HEK293 (cell line): ENCODE data around the gene DNAJA1.

Source experiments
- CTCF ChIA-PET: fragments of 350-600 bp; formaldehyde crosslinking; extraction: SDS; loops from one replicate; lab custom pipeline; 2021; ENCODE audit warnings: antibody characterized with exemption; lab: Yijun Ruan, JAX
- POLR2A ChIA-PET: fragments of 300-600 bp; formaldehyde crosslinking; extraction: SDS; loops from one replicate; lab custom pipeline; 2020; ENCODE audit warnings: antibody characterized with exemption, inconsistent platforms; lab: Yijun Ruan, JAX
- H3K27ac ChIP-seq: fragments of 200-500 bp; sonication (Bioruptor generic); 2 replicates; pipeline ENCODE4 v1.5.1; 2014; ENCODE audit warnings: low read depth, low read length, control low read depth, inconsistent platforms; ENCODE audit errors: extremely low read depth
- H3K36me3 ChIP-seq, 2 experiments: fragments of 200-500 bp in 1 of 2; sonication (Bioruptor generic) in 1 of 2; 1 replicate in 1 of 2; 2 replicates in 1 of 2; pipeline ENCODE4 v1.5.1; 2014 to 2017; ENCODE audit warnings: inconsistent platforms in 2 of 2, low read length in 2 of 2; ENCODE audit not compliant: control insufficient read depth in 2 of 2, insufficient read depth in 1 of 2
- H3K4me1 ChIP-seq: fragments of 200-500 bp; sonication (Bioruptor generic); 2 replicates; pipeline ENCODE4 v1.5.1; 2014; ENCODE audit warnings: mild to moderate bottlenecking, low read length, inconsistent platforms; ENCODE audit not compliant: control insufficient read depth, insufficient read depth
- H3K4me3 ChIP-seq: 2 replicates; pipeline ENCODE4 v1.5.1; 2011; ENCODE audit warnings: low read depth, mild to moderate bottlenecking, control low read depth, low read length, moderate library complexity
- H3K9me3 ChIP-seq: fragments of 200-500 bp; sonication (Bioruptor generic); 2 replicates; pipeline ENCODE4 v1.5.1; 2014; ENCODE audit warnings: low read depth, low read length, inconsistent platforms; ENCODE audit not compliant: control insufficient read depth, insufficient read depth
- BCL11A ChIP-seq: fragments of 450-650 bp; formaldehyde crosslinking; IDR thresholded peaks from 2 replicates; pipeline ENCODE4 v1.5.1; 2016; ENCODE audit warnings: low read depth, missing biosample characterization, missing genetic modification characterization
- HOXD13 ChIP-seq: sonication (generic); formaldehyde crosslinking; IDR thresholded peaks from 2 replicates; pipeline ENCODE4 v1.8.0; 2022; ENCODE audit warnings: missing genetic modification reagents, borderline replicate concordance
- SCRT2 ChIP-seq: fragments of 450-650 bp; formaldehyde crosslinking; IDR thresholded peaks from 2 replicates; pipeline ENCODE4 v1.5.1; 2016; ENCODE audit warnings: missing biosample characterization, missing genetic modification characterization
- TRIM28 ChIP-seq: IDR thresholded peaks from 2 replicates; pipeline ENCODE4 v1.6.1; 2011; ENCODE audit warnings: low read length, control low read depth, borderline replicate concordance
- WT1 ChIP-seq: fragments of 450-650 bp; formaldehyde crosslinking; IDR thresholded peaks from 2 replicates; pipeline ENCODE4 v1.5.1; 2016; ENCODE audit warnings: missing biosample characterization, missing genetic modification characterization
- ZBTB17 ChIP-seq: fragments of 450-650 bp; formaldehyde crosslinking; IDR thresholded peaks from 2 replicates; pipeline ENCODE4 v1.5.1; 2016; ENCODE audit warnings: missing biosample characterization, missing genetic modification characterization
- ZBTB20 ChIP-seq: fragments of 450-650 bp; formaldehyde crosslinking; IDR thresholded peaks from 2 replicates; pipeline ENCODE4 v1.5.1; 2016; ENCODE audit warnings: missing biosample characterization, missing genetic modification characterization
- ZBTB48 ChIP-seq: fragments of 450-650 bp; formaldehyde crosslinking; IDR thresholded peaks from 2 replicates; pipeline ENCODE4 v1.5.1; 2016; ENCODE audit warnings: missing biosample characterization, missing genetic modification characterization
- ZBTB8A ChIP-seq: fragments of 450-650 bp; formaldehyde crosslinking; IDR thresholded peaks from 2 replicates; pipeline ENCODE4 v1.5.1; 2016; ENCODE audit warnings: missing biosample characterization, missing genetic modification characterization
- ZNF138 ChIP-seq: fragments of 450-650 bp; formaldehyde crosslinking; IDR thresholded peaks from 2 replicates; pipeline ENCODE4 v1.5.1; 2016; ENCODE audit warnings: missing biosample characterization, missing genetic modification characterization, borderline replicate concordance
- ZNF169 ChIP-seq: fragments of 450-650 bp; formaldehyde crosslinking; IDR thresholded peaks from 2 replicates; pipeline ENCODE4 v1.5.1; 2016; ENCODE audit warnings: missing biosample characterization, missing genetic modification characterization
- ZNF223 ChIP-seq: fragments of 450-650 bp; formaldehyde crosslinking; IDR thresholded peaks from 2 replicates; pipeline ENCODE4 v1.5.1; 2016; ENCODE audit warnings: missing biosample characterization, missing genetic modification characterization
- ZNF23 ChIP-seq: fragments of 450-650 bp; formaldehyde crosslinking; IDR thresholded peaks from 2 replicates; pipeline ENCODE4 v1.5.1; 2016; ENCODE audit warnings: missing biosample characterization, missing genetic modification characterization, borderline replicate concordance
- ZNF292 ChIP-seq: fragments of 450-650 bp; formaldehyde crosslinking; IDR thresholded peaks from 2 replicates; pipeline ENCODE4 v1.5.1; 2016; ENCODE audit warnings: low read depth, missing biosample characterization, missing genetic modification characterization, borderline replicate concordance
- ZNF366 ChIP-seq: fragments of 450-650 bp; formaldehyde crosslinking; conservative IDR thresholded peaks from 2 replicates; pipeline ENCODE4 v1.5.1; 2016; ENCODE audit warnings: missing biosample characterization, missing genetic modification characterization
- ZNF404 ChIP-seq: fragments of 450-650 bp; formaldehyde crosslinking; IDR thresholded peaks from 2 replicates; pipeline ENCODE4 v1.5.1; 2017; ENCODE audit warnings: missing biosample characterization, missing genetic modification characterization
- ZNF48 ChIP-seq: fragments of 450-650 bp; formaldehyde crosslinking; IDR thresholded peaks from 2 replicates; pipeline ENCODE4 v1.5.1; 2016; ENCODE audit warnings: missing biosample characterization, missing genetic modification characterization
- ZNF623 ChIP-seq: fragments of 450-650 bp; formaldehyde crosslinking; IDR thresholded peaks from 2 replicates; pipeline ENCODE4 v1.5.1; 2016; ENCODE audit warnings: missing biosample characterization, missing genetic modification characterization
- ZNF677 ChIP-seq: fragments of 450-650 bp; IDR thresholded peaks from 2 replicates; pipeline ENCODE4 v1.5.0; 2018; ENCODE audit warnings: missing biosample characterization, mild to moderate bottlenecking, missing genetic modification characterization, moderate library complexity
- ZNF76 ChIP-seq: fragments of 450-650 bp; formaldehyde crosslinking; IDR thresholded peaks from 2 replicates; pipeline ENCODE4; 2016; ENCODE audit warnings: low read depth, missing biosample characterization, missing genetic modification characterization, borderline replicate concordance
- ZNF785 ChIP-seq: fragments of 450-650 bp; formaldehyde crosslinking; IDR thresholded peaks from 2 replicates; pipeline ENCODE4 v1.5.1; 2016; ENCODE audit warnings: missing biosample characterization, missing genetic modification characterization
- TF ChIP-seq, protein P1 (sequence below): fragments of 450-650 bp; formaldehyde crosslinking; IDR thresholded peaks from 2 replicates; pipeline ENCODE4 v1.5.0; 2017; ENCODE audit warnings: missing biosample characterization, missing genetic modification characterization, borderline replicate concordance
- TF ChIP-seq, protein P2 (sequence below): fragments of 450-650 bp; formaldehyde crosslinking; IDR thresholded peaks from 2 replicates; pipeline ENCODE4 v1.5.1; 2017; ENCODE audit warnings: missing biosample characterization, mild to moderate bottlenecking, missing genetic modification characterization, moderate library complexity
- TF ChIP-seq, protein P3 (sequence below): fragments of 450-650 bp; formaldehyde crosslinking; IDR thresholded peaks from 2 replicates; pipeline ENCODE4 v1.5.1; 2016; ENCODE audit warnings: missing biosample characterization, missing genetic modification characterization

DNAJA1 gene

DNA sequence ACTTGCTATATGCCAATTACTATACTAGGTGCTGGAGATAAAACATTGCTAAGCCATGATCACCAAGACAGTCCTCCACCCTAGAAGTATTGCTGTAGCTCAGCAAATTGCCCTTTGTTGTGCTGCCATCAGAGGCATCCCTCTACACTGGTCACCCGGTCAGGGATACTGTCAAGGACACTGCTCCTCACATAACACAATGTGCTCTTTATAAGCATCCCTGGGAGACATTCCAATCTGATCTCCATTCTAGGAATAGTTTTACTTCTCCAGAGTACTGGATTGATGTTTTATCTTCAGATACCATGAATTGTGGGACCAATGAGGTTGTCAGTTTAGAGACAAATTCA, 10.4 kb upstream of the DNAJA1 start:
- no peak overlapping the region for H3K27ac ChIP-seq
- TF ChIP-seq ZNF48 (tag by site-specific recombination) (no peak), ZNF223 (no peak)
- H3K4me1 ChIP-seq, result no peaks in the 10 kb centered on the region
- H3K36me3 ChIP-seq, result peaks cover 0 to 8% of the 10 kb centered on the region in 2 experiments; a peak in 2 of 3 replicates
- ChIA-PET CTCF (no interaction called here), POLR2A (interaction anchor here (1.8 to 6.2 kb wide), 2 partner anchors 8 to 10 kb away, joined by 6 to 46 read pairs; partner anchors contain the start of gene DNAJA1)
- H3K9me3 ChIP-seq, result no peaks in the 10 kb centered on the region
- H3K4me3 ChIP-seq, result no peak overlapping the region

DNA sequence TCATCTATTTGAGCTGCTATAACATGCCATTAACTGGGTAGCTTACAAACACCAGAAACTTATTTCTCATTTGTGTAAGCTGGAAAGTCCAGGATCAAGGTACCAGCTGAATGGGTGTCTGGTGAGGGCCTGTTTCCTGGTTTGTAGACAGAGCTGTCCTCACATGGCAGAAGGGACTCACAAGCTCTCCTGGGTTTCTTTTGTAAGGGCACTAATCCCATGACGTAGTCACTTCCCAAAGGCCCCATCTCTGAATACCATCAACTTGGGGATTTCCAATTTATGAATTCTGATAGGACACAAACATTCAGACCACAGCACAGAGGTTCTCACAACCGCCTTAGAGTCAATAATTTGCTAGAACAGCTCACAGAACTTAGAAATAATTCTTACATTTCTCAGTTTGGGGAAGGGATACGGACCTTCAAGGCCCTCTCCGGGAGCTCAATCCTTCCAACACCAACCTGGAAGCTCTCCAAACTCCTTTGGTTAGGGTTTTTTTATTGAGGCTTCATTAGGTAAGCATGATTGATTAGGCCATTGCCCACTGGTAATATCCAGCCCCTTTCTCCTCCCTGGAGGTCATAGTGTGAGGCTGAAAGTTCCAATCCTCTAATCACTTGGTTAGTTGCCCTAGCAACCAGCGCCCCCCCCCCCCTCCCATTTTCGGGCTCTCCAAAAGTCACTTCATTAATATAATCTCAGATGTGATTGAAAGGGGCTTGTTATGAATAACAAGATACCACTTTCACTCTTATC, 7.6 kb upstream of the DNAJA1 start:
- ChIA-PET POLR2A (interaction anchor here (0.6 to 6.2 kb wide), 3 partner anchors 8 to 273 kb away, joined by 3 to 46 read pairs (median 4); partner anchors contain the start of genes DNAJA1 and NFX1), CTCF (no interaction called here)
- H3K9me3 ChIP-seq, result no peaks in the 10 kb centered on the region
- peaks cover 0 to 23% of the 10 kb centered on the region in 2 experiments; a peak in 2 of 3 replicates for H3K36me3 ChIP-seq
- H3K27ac ChIP-seq, result no peak overlapping the region
- H3K4me1 ChIP-seq, result no peaks in the 10 kb centered on the region
- TF ChIP-seq SCRT2 (no peak), ZNF48 (tag by site-specific recombination) (no peak), ZBTB20 (tag by site-specific recombination) (no peak), ZNF292 (tag by site-specific recombination) (no peak), ZNF785 (no peak), ZBTB48 (tag by site-specific recombination) (no peak), HOXD13 (CRISPR knock-in tag) (no peak), ZBTB8A (tag by site-specific recombination) (no peak), ZNF169 (no peak), ZBTB17 (tag by site-specific recombination) (no peak), ZNF677 (tag by site-specific recombination) (no peak), WT1 (tag by site-specific recombination) (no peak), ZNF23 (tag by site-specific recombination) (no peak), ZNF404 (tag by site-specific recombination) (no peak), ZNF366 (no peak), ZNF623 (tag by site-specific recombination) (no peak)
- TF ChIP-seq, protein P1, sequence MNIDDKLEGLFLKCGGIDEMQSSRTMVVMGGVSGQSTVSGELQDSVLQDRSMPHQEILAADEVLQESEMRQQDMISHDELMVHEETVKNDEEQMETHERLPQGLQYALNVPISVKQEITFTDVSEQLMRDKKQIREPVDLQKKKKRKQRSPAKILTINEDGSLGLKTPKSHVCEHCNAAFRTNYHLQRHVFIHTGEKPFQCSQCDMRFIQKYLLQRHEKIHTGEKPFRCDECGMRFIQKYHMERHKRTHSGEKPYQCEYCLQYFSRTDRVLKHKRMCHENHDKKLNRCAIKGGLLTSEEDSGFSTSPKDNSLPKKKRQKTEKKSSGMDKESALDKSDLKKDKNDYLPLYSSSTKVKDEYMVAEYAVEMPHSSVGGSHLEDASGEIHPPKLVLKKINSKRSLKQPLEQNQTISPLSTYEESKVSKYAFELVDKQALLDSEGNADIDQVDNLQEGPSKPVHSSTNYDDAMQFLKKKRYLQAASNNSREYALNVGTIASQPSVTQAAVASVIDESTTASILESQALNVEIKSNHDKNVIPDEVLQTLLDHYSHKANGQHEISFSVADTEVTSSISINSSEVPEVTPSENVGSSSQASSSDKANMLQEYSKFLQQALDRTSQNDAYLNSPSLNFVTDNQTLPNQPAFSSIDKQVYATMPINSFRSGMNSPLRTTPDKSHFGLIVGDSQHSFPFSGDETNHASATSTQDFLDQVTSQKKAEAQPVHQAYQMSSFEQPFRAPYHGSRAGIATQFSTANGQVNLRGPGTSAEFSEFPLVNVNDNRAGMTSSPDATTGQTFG (tag by site-specific recombination), result no peak
- H3K4me3 ChIP-seq, result no peak overlapping the region

DNA sequence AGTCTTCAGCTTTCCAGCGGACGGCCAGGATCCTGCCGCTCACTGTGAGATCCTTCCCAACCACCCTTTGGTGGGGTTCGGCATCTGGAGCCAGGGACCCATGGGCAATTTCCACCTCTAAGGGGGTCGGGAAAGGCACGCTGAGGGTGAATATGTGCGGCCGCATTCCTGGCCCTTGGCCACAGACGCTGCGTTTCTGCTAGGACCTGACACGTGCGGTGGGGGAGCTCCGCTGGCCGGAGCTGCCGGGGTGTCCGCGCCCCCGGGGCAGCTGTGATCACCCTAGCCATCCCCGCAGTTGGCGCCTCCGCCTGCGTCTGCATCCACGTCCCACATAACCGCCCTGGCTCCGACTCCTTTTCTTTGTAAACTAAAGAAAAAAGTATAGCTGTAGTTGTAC, 5.3 kb upstream of the DNAJA1 start:
- Histone ChIP-seq H3K9me3 (no peaks in the 10 kb centered on the region), H3K4me3 (no peak overlapping the region), H3K27ac (no peak overlapping the region), H3K4me1 (no peaks in the 10 kb centered on the region), H3K36me3 (peaks cover 0 to 27% of the 10 kb centered on the region in 2 experiments; a peak in 2 of 3 replicates)
- ChIA-PET CTCF (no interaction called here), POLR2A (no interaction called here)
- TF ChIP-seq, protein P1 (tag by site-specific recombination), result no peak
- TF ChIP-seq ZNF76, result no peak
- no peak for TF ChIP-seq BCL11A (tag by site-specific recombination)
- TF ChIP-seq, protein P2, sequence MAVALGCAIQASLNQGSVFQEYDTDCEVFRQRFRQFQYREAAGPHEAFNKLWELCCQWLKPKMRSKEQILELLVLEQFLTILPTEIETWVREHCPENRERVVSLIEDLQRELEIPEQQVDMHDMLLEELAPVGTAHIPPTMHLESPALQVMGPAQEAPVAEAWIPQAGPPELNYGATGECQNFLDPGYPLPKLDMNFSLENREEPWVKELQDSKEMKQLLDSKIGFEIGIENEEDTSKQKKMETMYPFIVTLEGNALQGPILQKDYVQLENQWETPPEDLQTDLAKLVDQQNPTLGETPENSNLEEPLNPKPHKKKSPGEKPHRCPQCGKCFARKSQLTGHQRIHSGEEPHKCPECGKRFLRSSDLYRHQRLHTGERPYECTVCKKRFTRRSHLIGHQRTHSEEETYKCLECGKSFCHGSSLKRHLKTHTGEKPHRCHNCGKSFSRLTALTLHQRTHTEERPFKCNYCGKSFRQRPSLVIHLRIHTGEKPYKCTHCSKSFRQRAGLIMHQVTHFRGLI, result no peak
- TF ChIP-seq TRIM28, result no peak
- TF ChIP-seq ZNF138 (tag by site-specific recombination), result no peak
- TF ChIP-seq, protein P3, sequence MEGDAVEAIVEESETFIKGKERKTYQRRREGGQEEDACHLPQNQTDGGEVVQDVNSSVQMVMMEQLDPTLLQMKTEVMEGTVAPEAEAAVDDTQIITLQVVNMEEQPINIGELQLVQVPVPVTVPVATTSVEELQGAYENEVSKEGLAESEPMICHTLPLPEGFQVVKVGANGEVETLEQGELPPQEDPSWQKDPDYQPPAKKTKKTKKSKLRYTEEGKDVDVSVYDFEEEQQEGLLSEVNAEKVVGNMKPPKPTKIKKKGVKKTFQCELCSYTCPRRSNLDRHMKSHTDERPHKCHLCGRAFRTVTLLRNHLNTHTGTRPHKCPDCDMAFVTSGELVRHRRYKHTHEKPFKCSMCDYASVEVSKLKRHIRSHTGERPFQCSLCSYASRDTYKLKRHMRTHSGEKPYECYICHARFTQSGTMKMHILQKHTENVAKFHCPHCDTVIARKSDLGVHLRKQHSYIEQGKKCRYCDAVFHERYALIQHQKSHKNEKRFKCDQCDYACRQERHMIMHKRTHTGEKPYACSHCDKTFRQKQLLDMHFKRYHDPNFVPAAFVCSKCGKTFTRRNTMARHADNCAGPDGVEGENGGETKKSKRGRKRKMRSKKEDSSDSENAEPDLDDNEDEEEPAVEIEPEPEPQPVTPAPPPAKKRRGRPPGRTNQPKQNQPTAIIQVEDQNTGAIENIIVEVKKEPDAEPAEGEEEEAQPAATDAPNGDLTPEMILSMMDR, result no peak
- TF ChIP-seq ZNF223, result no peak
